ENCODE results near the gene SYT13.

- TF ChIP-seq, protein P1, sequence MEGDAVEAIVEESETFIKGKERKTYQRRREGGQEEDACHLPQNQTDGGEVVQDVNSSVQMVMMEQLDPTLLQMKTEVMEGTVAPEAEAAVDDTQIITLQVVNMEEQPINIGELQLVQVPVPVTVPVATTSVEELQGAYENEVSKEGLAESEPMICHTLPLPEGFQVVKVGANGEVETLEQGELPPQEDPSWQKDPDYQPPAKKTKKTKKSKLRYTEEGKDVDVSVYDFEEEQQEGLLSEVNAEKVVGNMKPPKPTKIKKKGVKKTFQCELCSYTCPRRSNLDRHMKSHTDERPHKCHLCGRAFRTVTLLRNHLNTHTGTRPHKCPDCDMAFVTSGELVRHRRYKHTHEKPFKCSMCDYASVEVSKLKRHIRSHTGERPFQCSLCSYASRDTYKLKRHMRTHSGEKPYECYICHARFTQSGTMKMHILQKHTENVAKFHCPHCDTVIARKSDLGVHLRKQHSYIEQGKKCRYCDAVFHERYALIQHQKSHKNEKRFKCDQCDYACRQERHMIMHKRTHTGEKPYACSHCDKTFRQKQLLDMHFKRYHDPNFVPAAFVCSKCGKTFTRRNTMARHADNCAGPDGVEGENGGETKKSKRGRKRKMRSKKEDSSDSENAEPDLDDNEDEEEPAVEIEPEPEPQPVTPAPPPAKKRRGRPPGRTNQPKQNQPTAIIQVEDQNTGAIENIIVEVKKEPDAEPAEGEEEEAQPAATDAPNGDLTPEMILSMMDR (IDR thresholded peaks at IDR 0.05; ENCODE audit: low read length), result no peak
- no peak for TF ChIP-seq EZH2 (IDR thresholded peaks at IDR 0.05; ENCODE audit: borderline replicate concordance, low read length)
These were observed 76.9 kb downstream of the SYT13 start for GRCh38 chr11:45209000-45209879.

Measured in OCI-LY1 (cell line).